HepG2 (cell line): ENCODE data around the gene CLDN9. TPM values are rescaled to one million over a fixed set of nuclear protein-coding genes. Genes with fewer than 3 reads are reported as not detected.

Experiments
- ATF1 ChIP-seq: IDR thresholded peaks from 2 replicates; pipeline ENCODE4 v1.6.1; 2016; ENCODE audit warnings: mild to moderate bottlenecking, control low read depth
- CC2D1A ChIP-seq: sonication (generic); formaldehyde crosslinking; IDR thresholded peaks from 2 replicates; pipeline ENCODE4 v1.8.1; 2023; ENCODE audit warnings: mild to moderate bottlenecking, missing genetic modification reagents
- E2F5 ChIP-seq: sonication (generic); formaldehyde crosslinking; conservative IDR thresholded peaks from 2 replicates; pipeline ENCODE4 v1.4.0; 2020; ENCODE audit warnings: missing genetic modification reagents
- ETV5 ChIP-seq: IDR thresholded peaks from 2 replicates; pipeline ENCODE4 v1.6.1; 2018; ENCODE audit warnings: missing biosample characterization, missing genetic modification reagents, inconsistent platforms, borderline replicate concordance
- FLYWCH1 ChIP-seq: sonication (generic); formaldehyde crosslinking; IDR thresholded peaks from 2 replicates; pipeline ENCODE4 v1.8.1; 2023; ENCODE audit warnings: mild to moderate bottlenecking, missing genetic modification reagents
- FUBP1 ChIP-seq: sonication (generic); formaldehyde crosslinking; IDR thresholded peaks from 2 replicates; pipeline ENCODE4 v1.5.1; 2020; ENCODE audit warnings: missing genetic modification reagents, mild to moderate bottlenecking, borderline replicate concordance
- HOXA5 ChIP-seq: sonication (generic); formaldehyde crosslinking; IDR thresholded peaks from 2 replicates; pipeline ENCODE4 v1.4.0; 2020; ENCODE audit warnings: missing genetic modification reagents
- MTA1 ChIP-seq: sonication (generic); formaldehyde crosslinking; IDR thresholded peaks from 2 replicates; pipeline ENCODE4 v1.4.0; 2020; ENCODE audit warnings: missing genetic modification reagents, mild to moderate bottlenecking, borderline replicate concordance
- NCOR1 ChIP-seq: fragments of 200-600 bp; sonication (generic); IDR thresholded peaks from 2 replicates; pipeline ENCODE4 v1.7.0; 2017; ENCODE audit warnings: antibody characterized with exemption, low read length, borderline replicate concordance
- NFE2L1 ChIP-seq: sonication (generic); formaldehyde crosslinking; IDR thresholded peaks from 2 replicates; pipeline ENCODE4 v1.4.0; 2020; ENCODE audit warnings: missing genetic modification reagents, mild to moderate bottlenecking, borderline replicate concordance
- NPAS2 ChIP-seq: sonication (generic); formaldehyde crosslinking; IDR thresholded peaks from 2 replicates; pipeline ENCODE4 v1.8.0; 2022; ENCODE audit warnings: mild to moderate bottlenecking, missing genetic modification reagents, borderline replicate concordance
- SNAPC4 ChIP-seq: sonication (generic); formaldehyde crosslinking; IDR thresholded peaks from 2 replicates; pipeline ENCODE4 v1.4.0; 2020; ENCODE audit warnings: mild to moderate bottlenecking, missing genetic modification reagents
- SOX13 ChIP-seq, 3 experiments: fragments of 450-650 bp in 1 of 3; sonication (generic) in 1 of 3; formaldehyde crosslinking in 1 of 3; IDR thresholded peaks in 2 of 3; conservative IDR thresholded peaks in 1 of 3; 2 replicates each; pipeline versions ENCODE4 v1.5.0 to v1.6.1; 2016 to 2020; ENCODE audit warnings: antibody characterized with exemption in 1 of 3, mild to moderate bottlenecking in 1 of 3, missing compliant biosample characterization in 1 of 3, missing genetic modification reagents in 1 of 3, moderate library complexity in 1 of 3
- SRF ChIP-seq: IDR thresholded peaks from 2 replicates; pipeline ENCODE4 v1.6.1; 2011; ENCODE audit warnings: mild to moderate bottlenecking, low read depth, low read length, moderate library complexity
- XRCC5 ChIP-seq: fragments of 200-400 bp; formaldehyde crosslinking; optimal IDR thresholded peaks from 2 replicates; pipeline ENCODE3; 2017; ENCODE audit warnings: mild to moderate bottlenecking, low read length
- ZFP36L2 ChIP-seq: sonication (generic); formaldehyde crosslinking; IDR thresholded peaks from 2 replicates; pipeline ENCODE4 v1.4.0; 2020; ENCODE audit warnings: missing genetic modification reagents
- ZNF230 ChIP-seq: sonication (generic); formaldehyde crosslinking; IDR thresholded peaks from 2 replicates; pipeline ENCODE4 v1.4.0; 2020; ENCODE audit warnings: mild to moderate bottlenecking, missing genetic modification reagents
- ZNF280B ChIP-seq: sonication (generic); formaldehyde crosslinking; IDR thresholded peaks from 2 replicates; pipeline ENCODE4 v1.5.0; 2020; ENCODE audit warnings: missing genetic modification reagents, mild to moderate bottlenecking, borderline replicate concordance
- ZNF7 ChIP-seq: IDR thresholded peaks from 2 replicates; pipeline ENCODE4 v1.6.1; 2016; ENCODE audit warnings: missing biosample characterization, missing genetic modification reagents
- polyA plus RNA-seq, 8 experiments: library from polyadenylated mRNA; depleted of rRNA in 3 of 8; stranded (reverse) in 7 of 8; unstranded in 1 of 8; fragments of >200 nt; fragmentation: Illumina TruSeq in 4 of 8; extraction: Trizol in 4 of 8; gene quantifications; 2 replicates each; pipeline versions ENCODE4 v1.2.1 to v1.2.3, GENCODE V29; 2011 to 2016; ENCODE audit warnings: low read depth in 4 of 8, missing spikeins in 1 of 8, mixed read lengths in 1 of 8; ENCODE audit not compliant: insufficient read depth in 1 of 8
- total RNA-seq, 5 experiments: library from RNA; depleted of rRNA; stranded (reverse); fragments of >200 nt; fragmentation: Illumina TruSeq; extraction: Trizol; gene quantifications; 2 replicates each; pipeline ENCODE4 v1.2.3, GENCODE V29; 2016; ENCODE audit warnings: low read depth in 1 of 5

Gene CLDN9
- total and polyA plus RNA-seq, 2 of the 13 experiments (the other 11 are each of a cell fraction or from before 2014, with no cell fraction given) = 0.15 to 0.26 TPM

GRCh38 chr16:2968738-2969544 lies 43.8 kb upstream of the CLDN9 start, which contains the start of gene PAQR4 (continued):
- TF ChIP-seq SNAPC4 (CRISPR knock-in tag) (peak; percentile 97), NPAS2 (no peak), NCOR1 (no peak), ZNF7 (CRISPR knock-in tag) (peak; percentile 36; the same call in 1 of the 2 replicates), ZNF280B (CRISPR knock-in tag) (peak; percentile 96), HOXA5 (CRISPR knock-in tag) (peak; percentile 94), E2F5 (peak; percentile 96), ETV5 (CRISPR knock-in tag) (peak; percentile 98), SRF (no peak), FLYWCH1 (CRISPR knock-in tag) (peak; percentile 96; the same call in 1 of the 2 replicates), ZFP36L2 (CRISPR knock-in tag) (peak; percentile 96; the same call in 1 of the 2 replicates), MTA1 (CRISPR knock-in tag) (peak; percentile 56; the same call in 1 of the 2 replicates), ZNF230 (CRISPR knock-in tag) (peak; percentile 95), XRCC5 (peak; percentile 90), CC2D1A (CRISPR knock-in tag) (no peak), ATF1 (CRISPR knock-in tag) (no peak), FUBP1 (CRISPR knock-in tag) (no peak), NFE2L1 (CRISPR knock-in tag) (peak; percentile 94), SOX13 (IDR thresholded peaks at IDR 0.05) (no peak), SOX13 (CRISPR knock-in tag; conservative IDR thresholded peaks at IDR 0.05 in 1 of 2, IDR thresholded peaks at IDR 0.05 in 1 of 2) (peak in 1 of 2 experiments; percentile 52; a peak in 2 of 4 replicates)
